Large intestine (tissue), 3 donors: Measurements from ENCODE around the gene WIPF1. TPM values are rescaled to one million over a fixed set of nuclear protein-coding genes. Genes with fewer than 3 reads are reported as not detected.

ENCODE experiments used
- DNase-seq, 2 donors: peaks; one replicate each; pipeline versions ENCODE4 v3.0.0 to v3.0.0-alpha.2; 2013
- H3K27ac ChIP-seq: one replicate; pipeline ENCODE4 v1.5.1; 2013; ENCODE audit warnings: low read length
- H3K27me3 ChIP-seq: 2 replicates; pipeline ENCODE4 v1.6.1; 2013; ENCODE audit warnings: low read length; ENCODE audit not compliant: control insufficient read depth, insufficient read depth
- H3K36me3 ChIP-seq: 2 replicates; pipeline ENCODE4 v1.6.1; 2013; ENCODE audit warnings: low read length; ENCODE audit not compliant: control insufficient read depth, insufficient read depth
- H3K4me1 ChIP-seq: one replicate; pipeline ENCODE4 v1.6.1; 2013; ENCODE audit warnings: low read length; ENCODE audit not compliant: control insufficient read depth, insufficient read depth
- H3K4me3 ChIP-seq: one replicate; pipeline ENCODE4 v1.5.1; 2013; ENCODE audit warnings: low read length
- H3K9me3 ChIP-seq: one replicate; pipeline ENCODE4 v1.6.1; 2013; ENCODE audit warnings: mild to moderate bottlenecking, low read depth, low read length, moderate library complexity; ENCODE audit not compliant: control insufficient read depth
- WGBS: methylation state at CpG from one replicate; pipeline ENCODE4 v1.1.5; 2013; ENCODE audit warnings: low lambda C conversion rate; ENCODE audit not compliant: insufficient coverage; 5-methylcytosine and 5-hydroxymethylcytosine counted together
- polyA plus RNA-seq: library from polyadenylated mRNA; unstranded; fragments of 120-200 nt; gene quantifications from one replicate; pipeline ENCODE4 v1.2.1, GENCODE V29; 2013

WIPF1 gene
- polyA plus RNA-seq, 1 donor: 56.2 TPM

- no peaks in the 10 kb centered on the region for H3K9me3 ChIP-seq
- no peak overlapping the region for H3K27ac ChIP-seq
- no peaks in the 10 kb centered on the region for H3K4me1 ChIP-seq
- DNase-seq: no peak
- H3K27me3 ChIP-seq: peaks cover 7% of the 10 kb centered on the region
- no peaks in the 10 kb centered on the region for H3K36me3 ChIP-seq
- no peak overlapping the region for H3K4me3 ChIP-seq
- 89% methylated on average over 2 of the region's 2 CpGs for WGBS
Observed at GRCh38 chr2:174524527-174524926, 73.1 kb downstream of the WIPF1 start.

DNA sequence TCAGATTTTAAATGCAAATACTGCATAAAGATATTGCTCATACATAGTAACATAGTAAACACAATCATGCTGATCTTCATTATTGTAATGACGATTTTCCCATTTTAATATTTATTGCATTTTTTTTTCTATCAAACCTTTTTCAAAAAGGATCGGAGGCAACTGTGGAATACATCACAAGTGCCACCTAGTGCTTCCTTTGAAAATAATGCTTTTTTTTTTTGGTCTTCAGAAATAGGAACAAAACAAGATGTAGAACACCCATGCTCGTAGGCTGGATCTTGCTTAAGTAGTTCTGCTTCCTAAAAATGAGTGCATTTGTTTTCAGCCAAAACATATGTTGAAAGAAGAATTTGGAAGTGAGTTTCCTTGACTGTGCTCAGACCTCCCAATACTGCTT lies 75.1 kb downstream of the WIPF1 start:
- 51% methylated on average over 2 of the region's 3 CpGs for WGBS
- Histone ChIP-seq H3K4me3 (no peak overlapping the region), H3K27me3 (peaks cover 7% of the 10 kb centered on the region), H3K4me1 (no peaks in the 10 kb centered on the region), H3K27ac (no peak overlapping the region), H3K9me3 (no peaks in the 10 kb centered on the region), H3K36me3 (no peaks in the 10 kb centered on the region)
- no peak for DNase-seq

- Histone ChIP-seq H3K36me3 (no peaks in the 10 kb centered on the region), H3K4me3 (no peak overlapping the region), H3K4me1 (no peaks in the 10 kb centered on the region), H3K9me3 (no peaks in the 10 kb centered on the region), H3K27me3 (no peaks in the 10 kb centered on the region), H3K27ac (no peak overlapping the region)
- 83% methylated on average over 1 of the region's 2 CpGs for WGBS
- DNase-seq: no peak
Observed at GRCh38 chr2:174518395-174518794, 79.2 kb downstream of the WIPF1 start.

DNA sequence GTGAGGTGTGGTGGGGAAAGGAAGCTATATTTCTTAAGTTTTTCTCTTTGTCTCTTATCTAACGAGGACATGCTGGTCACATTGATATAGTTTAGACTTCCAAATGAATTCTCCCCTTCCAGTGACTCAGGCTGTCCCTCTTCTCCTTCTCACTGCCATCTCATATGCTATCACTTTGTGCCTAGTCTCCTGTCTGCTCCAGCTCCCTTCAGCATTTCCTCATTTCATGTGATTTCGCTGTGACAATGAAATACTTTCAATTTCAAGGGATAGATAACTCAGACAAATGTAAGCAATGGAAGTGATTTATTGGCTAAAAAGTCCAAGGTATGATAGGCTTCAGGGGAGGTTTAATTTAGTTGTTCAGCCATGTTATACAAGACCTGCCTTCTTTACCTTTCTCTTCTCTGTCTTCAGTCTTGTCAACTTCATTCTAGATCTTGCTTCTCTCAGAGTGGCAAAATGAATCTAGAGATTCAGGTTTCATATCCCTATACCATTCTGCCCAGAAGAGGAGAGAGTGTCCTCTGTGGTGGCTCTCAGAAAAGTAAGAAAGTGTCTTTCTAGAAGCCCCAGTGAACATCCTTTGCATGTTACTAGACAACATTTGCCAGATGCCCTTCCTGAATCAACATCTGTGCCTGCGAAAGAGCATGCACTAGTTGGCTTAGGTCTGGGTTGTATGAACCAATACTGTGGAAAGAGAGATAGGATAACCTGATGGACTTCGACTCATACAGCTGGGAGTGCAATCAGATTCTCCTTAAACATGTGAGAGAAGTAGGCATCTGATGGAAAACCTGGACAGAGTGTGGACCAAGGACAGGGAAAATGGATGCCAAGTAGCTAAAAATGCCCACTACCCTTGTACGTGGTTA lies 80.9 kb downstream of the WIPF1 start:
- H3K27ac ChIP-seq: no peak overlapping the region
- no peaks in the 10 kb centered on the region for H3K27me3 ChIP-seq
- DNase-seq: peak in 1 of 2 donors; percentile 11
- no peaks in the 10 kb centered on the region for H3K9me3 ChIP-seq
- no peaks in the 10 kb centered on the region for H3K36me3 ChIP-seq
- WGBS: 50% methylated on average over 1 of the region's 5 CpGs
- no peaks in the 10 kb centered on the region for H3K4me1 ChIP-seq
- H3K4me3 ChIP-seq: no peak overlapping the region

DNA sequence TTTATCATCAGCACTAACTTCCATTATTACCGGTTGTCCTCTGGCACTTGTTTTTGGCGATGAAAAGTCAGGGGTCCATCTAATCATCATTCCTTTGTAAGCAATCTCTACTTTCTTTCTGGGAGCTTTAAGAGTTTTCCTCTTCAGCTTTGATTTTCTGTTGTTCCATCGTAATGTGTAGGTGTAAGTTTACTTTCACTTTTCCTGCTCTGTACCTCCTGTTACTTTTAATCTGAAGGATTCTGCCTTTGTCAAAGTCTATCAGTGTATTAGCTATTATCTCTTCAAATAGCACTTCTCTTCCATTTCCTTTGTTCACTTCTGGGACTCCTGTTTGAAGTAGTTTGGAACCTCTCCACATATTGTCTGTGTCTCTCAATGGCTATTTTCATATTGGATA lies 85.3 kb downstream of the WIPF1 start:
- H3K27ac ChIP-seq: no peak overlapping the region
- no peaks in the 10 kb centered on the region for H3K36me3 ChIP-seq
- H3K4me3 ChIP-seq: no peak overlapping the region
- no peak for DNase-seq
- WGBS: 40% methylated on average over 1 of the region's 3 CpGs
- peaks cover 7% of the 10 kb centered on the region for H3K9me3 ChIP-seq
- H3K27me3 ChIP-seq: no peaks in the 10 kb centered on the region
- no peaks in the 10 kb centered on the region for H3K4me1 ChIP-seq

GRCh38 chr2:174511580-174512260 lies 85.9 kb downstream of the WIPF1 start:
- 100% methylated on average over 2 of the region's 5 CpGs for WGBS
- Histone ChIP-seq H3K27ac (no peak overlapping the region), H3K4me1 (no peaks in the 10 kb centered on the region), H3K27me3 (no peaks in the 10 kb centered on the region), H3K36me3 (no peaks in the 10 kb centered on the region), H3K4me3 (no peak overlapping the region), H3K9me3 (peaks cover 7% of the 10 kb centered on the region)
- DNase-seq: peak in 1 of 2 donors; percentile 41

DNA sequence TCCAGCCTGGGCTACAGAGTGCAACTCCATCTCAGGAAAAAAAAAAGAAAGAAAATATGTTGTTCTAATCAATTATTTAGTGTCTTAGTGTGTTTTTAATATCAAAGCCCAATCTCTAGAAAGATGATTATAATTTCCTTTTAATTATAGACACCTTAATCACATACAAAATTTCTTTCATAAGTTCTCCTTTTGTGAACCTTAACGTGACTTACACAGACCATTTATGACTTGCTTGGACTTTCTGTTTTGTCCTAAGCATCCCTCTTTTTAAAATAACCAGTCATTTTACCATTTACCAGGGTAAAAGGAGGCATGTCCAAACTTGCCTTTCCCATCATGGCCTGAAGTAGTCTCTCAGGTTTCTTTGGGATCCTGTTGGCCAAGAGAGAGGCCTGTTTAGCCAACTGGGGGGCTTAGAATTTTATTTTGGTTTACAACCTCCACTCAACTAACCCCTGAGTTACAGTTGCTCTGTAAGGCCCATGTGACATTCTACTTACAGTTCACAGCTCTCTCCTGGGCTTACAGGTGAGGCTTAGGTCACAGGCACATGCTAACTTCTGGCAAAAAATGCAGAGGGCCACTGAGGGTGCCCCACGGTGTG lies 86.9 kb downstream of the WIPF1 start:
- no peaks in the 10 kb centered on the region for H3K27me3 ChIP-seq
- no peaks in the 10 kb centered on the region for H3K4me1 ChIP-seq
- H3K9me3 ChIP-seq: peaks cover 7% of the 10 kb centered on the region
- H3K4me3 ChIP-seq: no peak overlapping the region
- H3K27ac ChIP-seq: no peak overlapping the region
- H3K36me3 ChIP-seq: no peaks in the 10 kb centered on the region
- 86% methylated on average over 1 of the region's 2 CpGs for WGBS
- DNase-seq: no peak

Other genes starting within 250 kb of the WIPF1 start
- 23.8 TPM for gene SCRN3, start 202.1 kb downstream of the WIPF1 start, polyA plus RNA-seq
- gene GPR155, start 110.8 kb downstream of the WIPF1 start, polyA plus RNA-seq: 3.7 TPM
- gene CHRNA1, start 166.7 kb upstream of the WIPF1 start, polyA plus RNA-seq: 0.57 TPM